ENCODE data around the gene RND3. TPM values are rescaled to one million over a fixed set of nuclear protein-coding genes. Genes with fewer than 3 reads are reported as not detected.

Gene RND3
- polyA plus RNA-seq, 3 donors, result not detected

- Mint-ChIP-seq H3K4me3 (no peak overlapping the region), H3K36me3 (no peaks in the 10 kb centered on the region)
Observed at GRCh38 chr2:150520887-150521664, 33.6 kb upstream of the RND3 start.

GRCh38 chr2:150520033-150520432 lies 32.6 kb upstream of the RND3 start:
- peaks cover 0 to 3% of the 10 kb centered on the region in 2 donors for H3K9me3 ChIP-seq (replicated peaks in 1 of 2; ENCODE audit: control insufficient read depth in 1 of 2, insufficient read depth in 1 of 2, low read length in 2 of 2)
- H3K36me3 ChIP-seq (replicated peaks in 1 of 2; ENCODE audit: control insufficient read depth in 1 of 2, insufficient read depth in 2 of 2, low read length in 2 of 2), result no peaks in the 10 kb centered on the region
- no peak overlapping the region for H3K9ac ChIP-seq (ENCODE audit: insufficient read depth, low read length, poor library complexity, severe bottlenecking)
- H3K27ac Mint-ChIP-seq, result no peak overlapping the region
- H3K4me3 ChIP-seq (replicated peaks in 1 of 3; ENCODE audit: low read depth in 2 of 3, low read length in 3 of 3), result no peak overlapping the region
- H3K4me1 ChIP-seq (ENCODE audit: control insufficient read depth in 1 of 2, insufficient read depth in 2 of 2, low read length in 2 of 2), result no peaks in the 10 kb centered on the region
- H3K36me3 Mint-ChIP-seq, result no peaks in the 10 kb centered on the region
- no peaks in the 10 kb centered on the region for H3K4me1 Mint-ChIP-seq
- no peaks in the 10 kb centered on the region for H3K27me3 Mint-ChIP-seq (ENCODE audit: low read depth in 3 of 3)
- no peaks in the 10 kb centered on the region for H3K27me3 ChIP-seq (ENCODE audit: control insufficient read depth in 2 of 2, insufficient read depth in 2 of 2, low read length in 2 of 2)
- H3K9me3 Mint-ChIP-seq, result peaks cover 0 to 9% (median 3%) of the 10 kb centered on the region in 7 donors
- H3K27ac ChIP-seq (ENCODE audit: low read depth in 1 of 2, low read length in 2 of 2), result no peak overlapping the region
- no peaks in the 10 kb centered on the region for H4K20me1 ChIP-seq (ENCODE audit: insufficient read depth, low read length)
- no peak overlapping the region for H2AFZ ChIP-seq (ENCODE audit: insufficient read depth, low read depth, low read length, poor library complexity, severe bottlenecking)
- no CpG with 5 or more reads among the region's 4 CpGs for WGBS (ENCODE audit: insufficient coverage)
- H3K79me2 ChIP-seq (ENCODE audit: insufficient read depth, low read length), result no peaks in the 10 kb centered on the region
- no peak for TF ChIP-seq CTCF (IDR thresholded peaks at IDR 0.05)
- intact Hi-C loops (cut with micrococcal nuclease), result no loop called here
- no peak for DNase-seq
- H3K4me2 ChIP-seq (replicated peaks; ENCODE audit: extremely low read depth, low read length, poor library complexity, severe bottlenecking), result no peak overlapping the region
- no peak overlapping the region for H3K4me3 Mint-ChIP-seq

More at GRCh38 chr2:150520887-150521664, 33.6 kb upstream of the RND3 start:
- H3K9me3 ChIP-seq (replicated peaks in 1 of 2; ENCODE audit: control insufficient read depth in 1 of 2, insufficient read depth in 1 of 2, low read length in 2 of 2), result peaks cover 0 to 3% of the 10 kb centered on the region in 2 donors
- H3K4me1 Mint-ChIP-seq, result no peaks in the 10 kb centered on the region
- H3K27me3 ChIP-seq (ENCODE audit: control insufficient read depth in 2 of 2, insufficient read depth in 2 of 2, low read length in 2 of 2), result no peaks in the 10 kb centered on the region
- no peak overlapping the region for H3K4me3 ChIP-seq (replicated peaks in 1 of 3; ENCODE audit: low read depth in 2 of 3, low read length in 3 of 3)
- no peaks in the 10 kb centered on the region for H3K36me3 ChIP-seq (replicated peaks in 1 of 2; ENCODE audit: control insufficient read depth in 1 of 2, insufficient read depth in 2 of 2, low read length in 2 of 2)
- TF ChIP-seq CTCF (IDR thresholded peaks at IDR 0.05), result no peak
- WGBS (ENCODE audit: insufficient coverage), result 83% methylated on average over 4 of the region's 4 CpGs
- no peak for DNase-seq
- no peak overlapping the region for H3K4me2 ChIP-seq (replicated peaks; ENCODE audit: extremely low read depth, low read length, poor library complexity, severe bottlenecking)
- intact Hi-C loops (cut with micrococcal nuclease), result no loop called here
- no peak overlapping the region for H3K27ac ChIP-seq (ENCODE audit: low read depth in 1 of 2, low read length in 2 of 2)
- no peak overlapping the region for H2AFZ ChIP-seq (ENCODE audit: insufficient read depth, low read depth, low read length, poor library complexity, severe bottlenecking)
- no peaks in the 10 kb centered on the region for H3K4me1 ChIP-seq (ENCODE audit: control insufficient read depth in 1 of 2, insufficient read depth in 2 of 2, low read length in 2 of 2)
- peaks cover 2 to 13% (median 5%) of the 10 kb centered on the region in 7 donors for H3K9me3 Mint-ChIP-seq
- H3K9ac ChIP-seq (ENCODE audit: insufficient read depth, low read length, poor library complexity, severe bottlenecking), result no peak overlapping the region
- H3K27me3 Mint-ChIP-seq (ENCODE audit: low read depth in 3 of 3), result no peaks in the 10 kb centered on the region
- H3K79me2 ChIP-seq (ENCODE audit: insufficient read depth, low read length), result no peaks in the 10 kb centered on the region
- H3K27ac Mint-ChIP-seq, result no peak overlapping the region
- no peaks in the 10 kb centered on the region for H4K20me1 ChIP-seq (ENCODE audit: insufficient read depth, low read length)
